Measurements from ENCODE around the gene FAM117B.

GRCh38 chr2:202635428-202636212 lies 851 bp downstream of the FAM117B start:
- TF ChIP-seq JUN (IDR thresholded peaks at IDR 0.05) (no peak; a peak in 1 of 5 replicates), KDM1A (IDR thresholded peaks at IDR 0.05; ENCODE audit: low read depth) (no peak), EHF (CRISPR knock-in tag; IDR thresholded peaks at IDR 0.05) (no peak), POLR2A (IDR thresholded peaks at IDR 0.05; ENCODE audit: low read length) (no peak; the same call in none of the 2 replicates), CTCF (IDR thresholded peaks at IDR 0.05) (no peak), MAX (IDR thresholded peaks at IDR 0.05) (no peak), NFE2L2 (conservative IDR thresholded peaks at IDR 0.05; ENCODE audit: low read length) (no peak)
